HFF-Myc (cell line): ENCODE measurements around the gene PALLD.

Experiments used
- DNase-seq: peaks from one replicate; pipeline ENCODE4 v3.0.0-alpha.2; 2011; ENCODE audit warnings: low read depth; ENCODE audit errors: extremely low read depth
- H3K4me3 ChIP-seq: replicated peaks from 2 replicates; pipeline ENCODE4 v1.5.1; 2011; ENCODE audit warnings: low read depth, mild to moderate bottlenecking, control low read depth, low read length
- TF ChIP-seq, protein P1 (sequence below): IDR thresholded peaks from 2 replicates; pipeline ENCODE4 v1.5.1; 2012; ENCODE audit warnings: mild to moderate bottlenecking, low read depth, low read length, control low read depth; ENCODE audit errors: missing control alignments

PALLD gene

DNA sequence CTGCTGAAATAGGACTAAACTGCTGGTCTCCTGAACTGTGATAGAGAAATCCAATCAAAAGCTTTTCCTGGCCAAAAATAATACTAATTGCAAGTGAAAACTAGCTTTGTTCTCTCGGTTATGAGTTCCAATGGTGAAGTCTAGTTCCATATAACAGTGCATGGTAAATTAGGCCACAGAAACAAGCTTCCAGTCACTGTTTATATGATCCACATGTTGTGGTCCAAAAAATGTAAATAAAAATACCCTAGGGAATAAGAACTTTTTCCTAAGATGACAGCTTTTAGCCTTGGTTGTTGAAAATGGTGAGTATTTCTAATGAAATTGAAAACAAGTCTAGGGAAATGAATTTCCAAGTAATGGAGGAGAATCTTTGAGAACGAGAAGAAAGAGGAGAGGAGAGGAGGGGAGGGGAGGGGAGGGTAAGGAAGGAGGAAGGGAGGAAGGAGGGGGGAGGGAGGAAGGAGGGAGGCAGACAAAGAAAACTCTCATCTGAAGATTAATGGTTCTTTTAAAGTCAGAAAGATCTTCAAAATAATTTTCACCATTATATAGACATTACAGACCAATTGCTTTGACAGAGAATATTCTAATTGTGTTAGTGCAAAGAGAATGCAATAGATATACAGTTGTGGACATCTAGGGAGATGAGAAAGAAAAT, 26.1 kb downstream of the PALLD start:
- DNase-seq: no peak
- TF ChIP-seq, protein P1, sequence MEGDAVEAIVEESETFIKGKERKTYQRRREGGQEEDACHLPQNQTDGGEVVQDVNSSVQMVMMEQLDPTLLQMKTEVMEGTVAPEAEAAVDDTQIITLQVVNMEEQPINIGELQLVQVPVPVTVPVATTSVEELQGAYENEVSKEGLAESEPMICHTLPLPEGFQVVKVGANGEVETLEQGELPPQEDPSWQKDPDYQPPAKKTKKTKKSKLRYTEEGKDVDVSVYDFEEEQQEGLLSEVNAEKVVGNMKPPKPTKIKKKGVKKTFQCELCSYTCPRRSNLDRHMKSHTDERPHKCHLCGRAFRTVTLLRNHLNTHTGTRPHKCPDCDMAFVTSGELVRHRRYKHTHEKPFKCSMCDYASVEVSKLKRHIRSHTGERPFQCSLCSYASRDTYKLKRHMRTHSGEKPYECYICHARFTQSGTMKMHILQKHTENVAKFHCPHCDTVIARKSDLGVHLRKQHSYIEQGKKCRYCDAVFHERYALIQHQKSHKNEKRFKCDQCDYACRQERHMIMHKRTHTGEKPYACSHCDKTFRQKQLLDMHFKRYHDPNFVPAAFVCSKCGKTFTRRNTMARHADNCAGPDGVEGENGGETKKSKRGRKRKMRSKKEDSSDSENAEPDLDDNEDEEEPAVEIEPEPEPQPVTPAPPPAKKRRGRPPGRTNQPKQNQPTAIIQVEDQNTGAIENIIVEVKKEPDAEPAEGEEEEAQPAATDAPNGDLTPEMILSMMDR: no peak
- no peak overlapping the region for H3K4me3 ChIP-seq

DNA sequence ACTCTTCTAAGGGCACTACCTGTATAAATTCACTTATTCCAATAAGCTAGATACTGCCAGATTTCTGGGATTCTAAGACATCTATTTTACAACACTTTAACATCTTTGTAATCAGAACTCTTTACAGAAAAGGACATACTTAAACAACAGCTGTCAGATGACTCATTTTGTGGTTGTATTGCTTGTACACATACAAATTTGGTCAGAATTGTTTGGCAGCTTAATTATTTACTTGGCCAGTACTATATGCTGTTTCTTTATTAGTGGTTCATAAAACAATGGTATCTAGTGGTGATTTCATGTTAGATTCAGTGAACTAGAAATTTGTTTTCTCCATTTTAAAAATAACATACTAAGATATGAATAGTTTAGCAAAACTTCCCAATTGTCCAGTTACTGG, 27.2 kb downstream of the PALLD start:
- TF ChIP-seq, protein P1: no peak
- H3K4me3 ChIP-seq: no peak overlapping the region
- DNase-seq: peak; percentile 27

DNA sequence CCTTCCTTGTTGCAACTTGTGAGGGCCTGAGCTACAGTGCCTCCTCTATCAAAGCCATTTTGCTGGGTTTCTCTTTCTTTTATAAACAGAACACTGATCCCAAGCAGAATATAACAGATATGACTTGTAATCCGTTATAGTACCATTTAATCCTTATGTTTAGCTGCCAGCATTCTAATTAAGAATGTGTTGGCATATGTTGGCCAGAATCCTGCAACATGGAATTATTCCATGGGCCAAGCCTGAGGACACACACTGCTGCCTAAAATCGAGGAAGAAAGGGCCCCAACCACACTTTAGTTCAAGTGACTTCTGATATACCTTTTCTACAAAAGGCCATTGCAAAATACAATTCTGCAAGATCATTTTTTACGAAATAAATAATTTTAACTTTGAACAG, 28.0 kb downstream of the PALLD start:
- DNase-seq: no peak
- TF ChIP-seq, protein P1: no peak
- no peak overlapping the region for H3K4me3 ChIP-seq

DNA sequence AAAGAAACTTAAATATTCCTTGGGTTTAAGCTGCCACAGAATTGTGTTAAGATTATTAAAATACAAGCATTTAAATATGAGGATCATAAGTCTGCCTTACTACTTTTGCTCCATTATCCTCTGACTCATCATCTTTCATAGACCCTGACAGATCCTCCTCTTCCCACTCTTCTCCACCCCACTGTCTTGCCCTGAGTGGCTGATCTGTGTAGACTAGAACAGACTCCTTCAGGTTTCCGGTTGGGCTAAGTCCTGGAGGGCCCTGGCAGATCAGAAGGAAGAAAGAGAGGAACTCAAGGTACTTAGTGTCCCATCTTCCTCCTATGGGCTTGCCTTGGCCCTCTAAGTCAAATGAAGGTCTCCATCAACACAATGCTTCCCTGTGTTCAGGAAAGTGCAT, 30.7 kb downstream of the PALLD start:
- TF ChIP-seq, protein P1: no peak
- DNase-seq: no peak
- H3K4me3 ChIP-seq: no peak overlapping the region

DNA sequence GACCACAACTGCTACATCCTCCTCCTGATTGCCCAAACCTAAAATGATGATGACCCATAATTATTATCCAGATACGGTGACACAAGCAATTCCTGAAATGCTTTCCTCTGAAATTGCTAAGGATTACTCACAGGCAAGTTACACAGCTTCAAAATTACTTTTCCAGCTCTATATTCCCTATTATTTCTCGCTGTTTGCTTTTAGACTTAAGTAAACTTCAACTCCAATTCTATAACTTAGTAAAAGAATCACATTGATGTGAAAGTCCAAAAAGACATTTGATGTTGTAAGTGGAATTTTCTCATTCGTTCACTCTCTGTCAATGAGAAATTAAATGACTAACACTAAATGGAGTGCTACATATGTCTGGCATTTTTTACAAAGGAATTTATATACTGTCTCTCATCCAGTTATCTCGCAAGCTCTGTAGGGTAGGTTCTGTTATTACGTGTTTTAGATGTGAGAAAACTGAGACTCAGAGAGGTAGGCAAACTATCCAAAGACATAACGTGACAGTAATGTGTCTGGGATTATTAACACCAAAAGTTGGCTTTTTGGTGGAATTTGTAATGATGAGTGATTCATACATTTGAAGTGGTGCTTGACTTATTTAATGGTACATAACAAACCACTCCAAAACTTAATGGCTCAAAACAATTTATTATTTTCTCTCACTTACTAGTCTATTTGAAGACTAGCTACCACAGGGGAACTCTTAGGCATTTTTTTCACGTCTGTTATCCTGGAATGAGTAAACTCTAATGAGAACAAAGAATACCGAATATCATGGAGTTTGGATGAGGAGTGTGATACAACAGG, 31.5 kb downstream of the PALLD start:
- TF ChIP-seq, protein P1: no peak
- DNase-seq: no peak
- no peak overlapping the region for H3K4me3 ChIP-seq

DNA sequence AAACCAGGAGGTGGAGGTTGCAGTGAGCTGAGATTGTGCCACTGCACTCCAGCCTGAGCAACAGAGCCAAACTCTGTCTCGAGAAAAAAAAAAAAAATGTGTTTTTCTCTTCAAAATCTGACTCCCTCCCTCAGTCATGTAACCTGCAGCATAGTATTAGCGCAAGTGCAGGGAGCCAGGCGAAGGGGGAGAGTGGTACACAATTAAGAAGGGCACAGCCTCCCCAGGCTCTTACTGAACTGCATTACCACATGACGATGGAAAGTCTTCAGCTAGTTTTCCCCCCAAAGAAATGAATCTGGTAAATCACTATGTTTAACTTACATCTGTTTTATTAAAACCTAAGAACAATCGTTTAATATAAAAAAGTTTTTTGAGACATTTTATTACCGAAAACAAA, 32.4 kb downstream of the PALLD start:
- TF ChIP-seq, protein P1: no peak
- DNase-seq: no peak
- H3K4me3 ChIP-seq: no peak overlapping the region
